BJ (cell line): ENCODE measurements around the gene YWHAE. TPM values are rescaled to one million over a fixed set of nuclear protein-coding genes. Genes with fewer than 3 reads are reported as not detected.
"Not testable (repeated sequence)": the region's sequence is repeated elsewhere in the genome, so short reads cannot be mapped to it uniquely, and the experiment has no call there.

Source experiments
- CTCF ChIA-PET: fragments of 350-600 bp; formaldehyde crosslinking; extraction: SDS; loops from one replicate; lab custom pipeline; 2021; ENCODE audit warnings: antibody characterized with exemption, inconsistent platforms; lab: Yijun Ruan, JAX
- POLR2A ChIA-PET: fragments of 300-600 bp; sonication (Branson Sonifier 250); formaldehyde crosslinking; extraction: SDS; loops from one replicate; lab custom pipeline; 2021; ENCODE audit warnings: antibody characterized with exemption; lab: Charles Lee
- DNase-seq: peaks from one replicate; pipeline ENCODE4 v3.0.0-alpha.2; 2011; ENCODE audit warnings: low read depth
- H3K27me3 ChIP-seq: 2 replicates; pipeline ENCODE4 v1.6.0; 2011; ENCODE audit warnings: low read length; ENCODE audit not compliant: control insufficient read depth, insufficient read depth
- H3K36me3 ChIP-seq: 2 replicates; pipeline ENCODE4 v1.5.1; 2011; ENCODE audit warnings: low read length; ENCODE audit not compliant: control insufficient read depth, insufficient read depth
- H3K4me3 ChIP-seq: 2 replicates; pipeline ENCODE4 v1.5.1; 2011; ENCODE audit warnings: low read depth, mild to moderate bottlenecking, control low read depth, low read length
- CTCF ChIP-seq: IDR thresholded peaks from 2 replicates; pipeline ENCODE4 v1.5.1; 2011; ENCODE audit warnings: low read depth, mild to moderate bottlenecking, control low read depth, inconsistent platforms, low read length, moderate library complexity; ENCODE audit not compliant: insufficient read depth
- polyA plus RNA-seq: library from polyadenylated mRNA; depleted of rRNA; stranded (reverse); fragments of >200 nt; gene quantifications from 2 replicates; pipeline ENCODE4 v1.2.3, GENCODE V29; 2011

Gene YWHAE
- polyA plus RNA-seq, 1 experiment: 618 TPM

GRCh38 chr17:1365445-1366039 lies 34.5 kb downstream of the YWHAE start:
- no peak overlapping the region for H3K4me3 ChIP-seq
- CTCF ChIA-PET: interaction anchor here (0.7 to 5.2 kb wide), 36 partner anchors 8 to 265 kb away, joined by 3 to 53 read pairs (median 4); partner anchors contain the start of genes CRK and INPP5K
- DNase-seq: peak; percentile 20

DNA sequence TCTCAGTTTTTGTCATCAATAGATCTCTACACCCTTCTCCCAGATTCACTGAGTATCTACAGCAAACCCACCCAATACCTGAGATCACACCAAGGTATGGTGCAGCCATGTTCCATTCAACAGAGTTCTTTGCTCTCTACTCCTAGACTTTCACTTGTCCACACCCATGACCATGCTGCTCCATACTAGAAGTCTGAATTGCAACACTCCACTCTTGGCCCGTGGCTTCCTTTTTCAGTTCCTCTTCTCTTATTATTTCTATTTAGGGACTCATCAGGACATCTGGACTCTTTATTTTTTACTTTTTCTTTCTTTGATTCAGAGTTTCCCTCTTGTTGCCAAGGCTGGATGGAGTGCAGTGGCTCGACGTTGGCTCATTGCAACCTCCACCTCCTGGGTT lies 37.1 kb downstream of the YWHAE start:
- ChIA-PET POLR2A (no interaction called here), CTCF (interaction anchor here (0.9 to 1.7 kb wide), 2 partner anchors 10 to 154 kb away, joined by 4 to 7 read pairs; partner anchors contain the start of gene INPP5K)
- no peak for DNase-seq
- Histone ChIP-seq H3K36me3 (peaks cover 1% of the 10 kb centered on the region; the same call in 1 of the 2 replicates), H3K4me3 (no peak overlapping the region), H3K27me3 (no peaks in the 10 kb centered on the region)
- TF ChIP-seq CTCF: no peak

More at GRCh38 chr17:1365445-1366039, 34.5 kb downstream of the YWHAE start:
- POLR2A ChIA-PET: interaction anchor here (0.7 kb wide), 1 partner anchor 150 kb away, joined by 3 read pairs; no protein-coding TSS in a partner anchor
- Histone ChIP-seq H3K36me3 (no peaks in the 10 kb centered on the region), H3K27me3 (no peaks in the 10 kb centered on the region)
- TF ChIP-seq CTCF: peak; percentile 86

DNA sequence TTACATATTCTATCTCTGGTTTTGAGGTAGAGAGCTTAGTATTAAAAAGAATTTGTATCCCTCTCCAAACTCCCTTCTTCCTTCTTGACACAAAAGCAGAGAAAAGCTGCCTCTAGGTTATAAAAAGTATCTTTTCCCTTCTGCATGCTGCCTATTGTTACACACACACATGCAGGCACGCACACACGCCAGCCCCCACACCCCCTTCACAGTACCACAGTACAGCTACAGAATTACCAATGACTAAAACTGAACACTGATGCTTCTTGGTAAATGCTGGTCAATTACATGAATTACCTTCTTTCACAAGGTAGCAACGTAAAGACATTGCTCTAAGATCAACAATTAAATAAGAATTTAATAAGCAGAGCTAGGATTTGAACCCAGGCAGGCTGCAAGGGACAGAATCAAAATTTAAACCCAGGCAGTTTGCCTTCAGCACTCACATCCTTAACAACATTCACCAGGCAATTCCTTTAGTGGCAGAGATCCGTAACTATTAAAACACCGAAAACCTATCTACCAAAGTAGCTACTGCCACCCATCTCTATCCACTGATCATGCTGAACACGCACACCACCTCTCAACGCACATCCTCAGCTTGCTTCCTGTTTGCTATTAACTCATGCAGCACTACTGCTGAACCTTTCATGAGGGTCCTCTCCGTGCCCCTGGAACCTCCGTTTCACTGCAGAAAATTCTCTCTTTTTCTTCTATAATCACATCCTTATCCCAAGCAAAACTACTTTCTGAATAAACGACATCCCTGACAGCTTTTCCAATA lies 37.8 kb downstream of the YWHAE start:
- ChIA-PET CTCF (interaction anchor here (0.9 to 1.7 kb wide), 2 partner anchors 9 to 154 kb away, joined by 4 to 7 read pairs; partner anchors contain the start of gene INPP5K), POLR2A (no interaction called here)
- TF ChIP-seq CTCF: no peak
- DNase-seq: no peak
- H3K36me3 ChIP-seq: peaks cover 1% of the 10 kb centered on the region; the same call in 1 of the 2 replicates
- no peaks in the 10 kb centered on the region for H3K27me3 ChIP-seq
- H3K4me3 ChIP-seq: no peak overlapping the region

DNA sequence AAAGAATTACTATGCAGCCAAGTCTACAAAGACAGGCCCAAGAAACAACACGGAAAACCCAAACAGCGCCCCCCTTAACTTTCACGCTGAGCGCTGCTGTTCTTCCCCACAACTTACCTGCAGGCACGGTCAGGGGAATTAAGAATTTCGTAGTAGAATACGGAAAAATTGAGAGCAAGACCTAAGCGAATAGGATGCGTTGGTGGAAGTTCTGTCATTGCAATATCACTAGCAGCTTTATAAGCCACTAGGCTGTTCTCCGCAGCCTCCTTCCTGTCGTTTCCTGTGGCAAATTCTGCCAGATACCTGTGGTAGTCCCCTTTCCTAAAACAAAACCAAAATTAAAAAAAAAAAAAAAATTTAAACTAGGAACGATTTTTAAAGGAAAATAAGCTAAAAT lies 39.0 kb downstream of the YWHAE start:
- TF ChIP-seq CTCF: no peak
- H3K4me3 ChIP-seq: no peak overlapping the region
- H3K36me3 ChIP-seq: peaks cover 5% of the 10 kb centered on the region
- H3K27me3 ChIP-seq: no peaks in the 10 kb centered on the region
- ChIA-PET POLR2A (no interaction called here), CTCF (interaction anchor here (0.6 kb wide), 3 partner anchors 11 to 142 kb away, joined by 3 to 5 read pairs (median 3); no protein-coding TSS in a partner anchor)
- DNase-seq: no peak

DNA sequence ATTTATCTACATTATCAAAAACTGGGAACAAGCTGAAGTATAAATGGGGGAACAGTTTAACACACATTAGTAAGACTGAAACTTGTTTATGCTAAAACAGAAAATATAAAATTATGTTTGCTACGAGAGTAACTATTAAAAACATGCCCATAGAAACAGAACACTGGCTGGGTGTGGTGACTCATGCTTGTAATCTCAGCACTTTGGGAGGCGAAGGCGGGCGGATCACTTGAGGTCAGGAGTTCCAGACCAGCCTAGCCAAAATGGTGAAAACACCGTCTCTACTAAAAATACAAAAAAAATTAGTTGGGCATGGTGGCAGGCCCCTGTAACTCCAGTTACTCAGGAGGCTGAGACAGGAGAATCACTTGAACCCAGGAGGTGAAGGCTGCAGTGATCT lies 39.7 kb downstream of the YWHAE start:
- DNase-seq, CTCF ChIA-PET, POLR2A ChIA-PET, H3K4me3 ChIP-seq, H3K27me3 ChIP-seq, H3K36me3 ChIP-seq: not testable (repeated sequence)
